Ecto neural progenitor cell (in vitro differentiated cells): ENCODE data around the gene GGCX.

Experiments used
- DNase-seq: peaks from one replicate; pipeline ENCODE4 v3.0.0-alpha.2; 2018; ENCODE audit warnings: low spot score

Gene GGCX

GRCh38 chr2:85541753-85542457, 19.4 kb downstream of the GGCX start:
- DNase-seq, result no peak

GRCh38 chr2:85541262-85541661, 20.0 kb downstream of the GGCX start:
- no peak for DNase-seq

- DNase-seq, result no peak
These were observed 21.1 kb downstream of the GGCX start for GRCh38 chr2:85540133-85540648.

GRCh38 chr2:85539361-85540132, 21.7 kb downstream of the GGCX start:
- no peak for DNase-seq

DNA sequence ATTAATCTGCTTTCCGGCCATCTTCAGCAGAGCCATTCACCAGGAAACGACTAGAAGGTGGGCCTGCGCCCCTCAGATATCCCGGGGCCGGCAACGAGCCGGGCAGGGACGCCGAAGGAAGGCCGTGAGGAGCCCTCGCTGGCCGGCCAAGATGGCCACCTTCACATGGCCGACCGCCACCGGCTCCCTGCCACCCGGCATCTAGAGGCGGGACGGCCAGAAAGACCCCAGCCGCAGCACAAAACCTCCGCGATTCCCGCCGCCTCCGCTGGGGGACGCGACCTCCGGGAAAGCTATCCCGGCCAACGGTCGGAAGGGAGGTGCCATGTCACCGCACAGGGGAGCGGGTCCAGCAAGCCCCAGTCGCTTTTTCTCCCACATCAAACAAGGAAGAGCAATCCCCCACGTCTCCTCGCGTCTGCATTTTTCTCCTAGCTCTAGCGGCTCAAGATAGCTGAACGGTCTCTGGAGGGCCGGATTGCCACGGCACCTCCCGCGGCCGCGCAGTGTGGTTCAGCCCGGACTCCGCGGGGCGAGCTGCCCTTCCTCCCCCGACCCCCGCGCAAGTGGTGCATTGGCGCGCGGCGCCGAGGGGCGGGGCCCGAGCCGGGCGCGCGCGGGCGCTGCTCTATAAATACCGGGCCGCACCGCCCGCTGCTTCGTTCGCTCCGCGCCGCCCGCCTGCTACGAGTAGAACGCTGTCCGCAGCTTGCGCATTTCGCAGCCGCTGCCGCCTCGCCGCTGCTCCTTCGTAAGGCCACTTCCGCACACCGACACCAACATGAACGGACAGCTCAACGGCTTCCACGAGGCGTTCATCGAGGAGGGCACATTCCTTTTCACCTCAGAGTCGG, 22.6 kb downstream of the GGCX start, which contains the start of gene MAT2A:
MAT2A (plus strand) TSS at position 662 of the 854 bp plus-strand sequence; CDS start at position 782, 120 bp downstream.
- peak; percentile 98 for DNase-seq

DNA sequence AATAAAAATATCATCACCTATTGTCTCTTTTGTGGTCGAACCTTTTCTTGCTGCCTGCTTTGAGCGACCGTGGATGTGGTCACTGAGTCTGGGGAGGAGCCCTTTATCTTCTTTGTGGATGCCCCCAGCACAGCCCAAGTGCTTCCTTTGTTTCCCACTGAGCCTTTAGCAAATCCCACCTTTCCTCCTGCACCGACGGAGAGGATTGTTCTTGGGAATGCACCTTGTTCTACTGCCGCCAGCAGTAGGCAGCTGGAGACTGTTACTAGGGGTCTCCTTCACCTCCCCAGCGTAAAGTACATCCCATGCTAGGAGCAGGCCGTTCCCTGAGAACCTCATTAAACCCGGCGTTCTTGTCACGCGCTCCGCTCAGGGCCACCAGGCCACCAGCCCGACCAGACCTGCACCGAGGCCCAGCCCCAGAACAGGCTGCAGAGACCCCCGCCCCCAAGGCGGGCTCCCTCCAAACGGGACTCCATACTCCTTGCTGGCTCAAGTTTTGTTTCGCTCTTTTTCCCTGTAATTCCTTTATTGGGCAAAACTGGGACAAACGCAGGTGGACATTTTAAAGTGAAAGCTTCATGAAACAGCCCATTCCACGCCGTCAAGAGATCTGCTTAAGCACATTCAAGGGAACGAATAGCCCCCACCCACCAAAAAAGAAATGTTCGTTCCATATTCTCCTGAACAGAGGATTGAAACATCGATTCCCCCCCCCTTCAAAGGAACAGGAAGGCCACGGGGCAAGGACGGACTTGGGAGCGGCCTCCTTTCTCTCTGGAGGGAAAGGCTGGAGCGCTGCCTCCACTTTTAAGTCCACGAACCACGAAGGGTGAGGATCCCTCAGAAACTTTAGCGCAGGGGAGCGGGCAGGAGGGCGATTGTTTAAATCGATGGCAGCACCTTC, 23.4 kb downstream of the GGCX start:
- DNase-seq, result peak; percentile 75

- no peak for DNase-seq
These were observed 24.8 kb downstream of the GGCX start for GRCh38 chr2:85536479-85536878.

DNA sequence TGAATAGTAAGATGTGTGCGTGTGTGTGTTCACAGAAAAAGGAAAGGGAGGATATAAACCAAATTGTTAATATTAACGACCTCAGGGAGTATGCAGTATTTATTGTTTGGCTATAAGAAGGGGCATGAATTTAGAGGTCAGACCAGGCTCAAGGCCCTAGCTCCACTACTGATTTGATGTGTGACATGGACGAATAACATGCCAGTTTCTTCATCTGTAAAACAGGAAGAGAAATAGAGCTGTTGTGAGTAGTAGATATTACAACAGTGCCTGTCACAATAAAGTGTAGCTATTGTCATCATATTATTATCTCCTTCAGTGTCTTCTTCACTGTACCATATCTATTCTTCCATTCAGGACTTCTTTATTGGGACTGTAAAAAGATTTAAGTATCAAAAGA, 26.4 kb downstream of the GGCX start:
- no peak for DNase-seq

GRCh38 chr2:85534099-85534498, 27.2 kb downstream of the GGCX start:
- DNase-seq, result no peak

GRCh38 chr2:85531589-85531988, 29.7 kb downstream of the GGCX start:
- DNase-seq, result no peak

DNA sequence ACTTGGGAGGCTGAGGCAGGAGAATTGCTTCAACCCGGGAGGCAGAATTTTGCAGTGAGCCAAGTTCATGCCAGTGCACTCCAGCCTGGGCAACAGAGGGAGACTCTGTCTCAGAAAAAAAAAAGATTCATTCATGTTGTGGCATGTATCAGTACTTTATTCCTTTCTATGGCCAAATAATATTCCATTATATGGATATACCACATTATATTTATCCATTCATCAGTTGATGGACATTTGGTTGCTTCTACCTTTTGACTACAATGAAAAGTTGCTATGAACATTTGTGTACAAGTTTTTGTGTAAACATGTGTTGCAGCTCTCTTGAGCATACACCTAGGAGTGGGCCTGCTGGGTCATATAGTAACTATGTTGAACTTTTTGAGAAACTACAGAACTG, 31.5 kb downstream of the GGCX start:
- no peak for DNase-seq

DNA sequence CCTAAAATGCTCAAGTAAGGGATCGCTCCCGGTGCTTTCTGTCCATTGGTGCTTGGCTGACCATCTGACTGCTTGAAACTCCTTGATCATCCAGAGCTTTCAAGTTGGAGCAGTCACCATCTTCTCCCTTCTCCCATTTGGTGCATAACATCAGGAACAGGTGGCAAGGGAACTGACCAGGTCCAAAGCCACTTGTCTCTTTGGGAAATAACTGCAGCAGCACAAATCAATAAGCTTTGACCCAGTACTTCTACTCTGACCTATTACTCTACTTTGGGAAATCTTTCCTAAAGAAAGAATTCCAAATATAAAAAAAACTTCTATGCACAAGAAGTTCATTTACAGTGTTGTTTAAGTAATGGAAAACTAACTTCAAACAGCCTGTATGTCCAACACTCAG, 32.9 kb downstream of the GGCX start:
- DNase-seq, result no peak

DNA sequence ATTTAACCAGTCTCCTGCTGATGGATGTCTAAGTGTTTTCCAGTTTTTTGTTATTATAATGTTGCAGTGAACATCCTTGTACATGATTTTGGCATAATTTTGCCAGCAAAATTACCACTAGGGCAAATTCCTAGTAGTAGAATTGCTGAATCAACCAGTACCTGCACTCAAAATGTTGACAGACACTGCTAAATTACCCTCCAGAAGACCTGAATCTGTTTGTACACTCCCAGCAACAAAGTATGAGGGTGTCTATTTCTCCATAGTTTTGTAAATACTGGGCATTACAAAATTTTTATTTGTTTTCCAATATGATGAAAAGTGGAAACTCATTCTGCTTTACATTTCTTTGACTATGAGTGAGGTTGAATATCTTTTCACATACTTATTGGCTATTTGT, 33.5 kb downstream of the GGCX start:
- no peak for DNase-seq

- DNase-seq, result no peak
These were observed 35.7 kb downstream of the GGCX start for GRCh38 chr2:85525567-85525966.

DNA sequence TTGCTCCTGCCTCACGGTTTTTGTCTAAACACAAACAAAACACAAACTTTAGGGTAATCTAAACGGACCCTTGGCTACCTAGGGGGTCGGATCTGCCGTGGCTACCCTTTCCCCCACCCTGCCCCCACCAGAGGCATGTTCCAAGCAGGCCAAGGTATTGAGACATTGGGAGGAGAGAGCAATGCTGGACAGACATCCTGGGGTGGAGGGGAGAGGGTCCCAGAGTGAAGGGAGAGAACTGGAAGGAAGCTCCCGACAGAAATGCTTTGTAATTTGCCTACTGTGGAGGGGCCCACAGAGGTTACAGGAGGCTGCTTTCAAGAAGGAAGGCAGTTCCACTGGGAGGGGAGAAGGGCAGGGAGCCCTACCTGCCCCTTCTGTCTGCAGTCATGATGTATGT, 36.3 kb downstream of the GGCX start:
- no peak for DNase-seq

- DNase-seq, result peak; percentile 59
These were observed 36.9 kb downstream of the GGCX start for GRCh38 chr2:85524336-85524908.

DNA sequence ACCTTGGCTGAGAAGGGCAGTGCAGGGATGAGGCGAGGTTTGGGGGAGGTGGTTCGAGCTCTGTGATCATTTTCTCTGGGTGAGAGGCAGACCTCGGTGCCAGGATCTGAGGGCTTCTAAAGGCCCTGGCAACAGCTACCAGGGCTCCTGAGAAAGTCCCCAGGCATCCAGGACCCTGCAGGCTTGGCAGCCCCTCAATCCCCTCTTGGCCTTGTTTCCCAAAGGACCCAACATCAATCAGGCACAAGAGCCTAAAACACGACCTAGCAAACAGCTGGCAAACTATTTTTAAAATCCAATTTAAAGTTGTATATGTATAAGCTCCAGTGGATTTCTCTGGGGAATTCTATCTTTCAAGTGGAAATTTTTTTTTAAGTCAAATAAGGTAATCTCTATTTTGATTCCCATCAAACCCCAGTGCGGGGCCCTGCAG, 37.4 kb downstream of the GGCX start:
- no peak for DNase-seq

DNA sequence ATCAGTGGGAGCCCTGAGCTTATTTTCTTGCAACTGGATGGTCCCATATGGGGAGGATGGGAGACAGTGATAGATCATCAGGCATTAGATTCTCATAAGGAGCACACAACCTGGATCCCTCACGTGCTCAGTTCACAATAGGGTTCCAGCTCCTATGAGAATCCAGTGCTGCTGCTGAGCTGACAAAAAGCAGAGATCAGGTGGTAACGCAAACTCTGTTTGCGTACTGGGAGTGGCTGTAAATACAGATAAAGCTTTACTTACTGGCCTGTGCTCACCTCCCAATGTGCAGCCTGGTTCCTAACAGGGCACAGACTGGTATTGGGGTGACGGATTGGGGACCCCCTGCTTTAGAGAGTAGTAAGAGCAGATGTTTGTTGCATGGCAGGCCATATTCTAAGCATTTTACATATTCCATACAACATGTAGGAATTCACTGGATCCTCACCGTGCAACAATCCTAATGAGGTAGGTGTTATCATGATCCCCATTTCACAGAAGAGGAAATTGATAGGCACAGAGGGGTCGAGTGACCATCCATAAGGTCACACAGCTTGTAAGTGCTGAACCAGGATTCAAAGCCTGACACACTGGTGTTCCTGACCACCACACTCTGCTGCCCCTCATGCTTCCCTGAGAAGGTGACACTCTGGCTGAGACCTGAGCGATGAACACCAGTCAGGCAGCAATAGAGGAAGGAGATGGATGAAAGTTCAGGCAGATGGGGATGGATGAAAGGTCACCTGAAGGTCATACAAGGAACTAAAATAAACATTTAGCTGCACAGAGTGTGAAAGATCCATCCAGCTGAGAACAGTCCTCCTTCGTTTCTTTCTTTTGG, 38.0 kb downstream of the GGCX start:
- no peak for DNase-seq

GRCh38 chr2:85522090-85522647, 39.1 kb downstream of the GGCX start:
- DNase-seq, result no peak
